HG03469 (cell line): ENCODE results near the gene SLC2A11.
"Not testable (repeated sequence)": the region's sequence is repeated elsewhere in the genome, so short reads cannot be mapped to it uniquely, and the experiment has no call there.

Experiments
- ATAC-seq: cut with Tn5 transposase; IDR thresholded peaks from one replicate; pipeline ENCODE4 v1.9.1; 2021; ENCODE audit warnings: mild to moderate bottlenecking, moderate library complexity, moderate number of reproducible peaks; ENCODE audit not compliant: unreplicated experiment

The SLC2A11 gene

GRCh38 chr22:23903328-23903971 lies 45.8 kb downstream of the SLC2A11 start:
- ATAC-seq: no peak

GRCh38 chr22:23904573-23905254 lies 47.0 kb downstream of the SLC2A11 start:
- ATAC-seq: no peak

- ATAC-seq: no peak
Observed at GRCh38 chr22:23906641-23907040, 49.0 kb downstream of the SLC2A11 start.

GRCh38 chr22:23907423-23907822 lies 49.7 kb downstream of the SLC2A11 start:
- not testable (repeated sequence) for ATAC-seq

GRCh38 chr22:23908587-23909205 lies 51.0 kb downstream of the SLC2A11 start:
- no peak for ATAC-seq

- ATAC-seq: no peak
Observed at GRCh38 chr22:23909296-23909898, 51.7 kb downstream of the SLC2A11 start.

GRCh38 chr22:23910496-23911190 lies 53.0 kb downstream of the SLC2A11 start:
- ATAC-seq: no peak

- ATAC-seq: no peak
Observed at GRCh38 chr22:23911318-23911980, 53.8 kb downstream of the SLC2A11 start.

- ATAC-seq: no peak
Observed at GRCh38 chr22:23912293-23912903, 54.7 kb downstream of the SLC2A11 start.

GRCh38 chr22:23913306-23913660 lies 55.6 kb downstream of the SLC2A11 start:
- ATAC-seq: no peak

GRCh38 chr22:23913661-23914353 lies 56.1 kb downstream of the SLC2A11 start:
- peak; percentile 79 for ATAC-seq

- no peak for ATAC-seq
Observed at GRCh38 chr22:23915290-23915689, 57.6 kb downstream of the SLC2A11 start.

- not testable (repeated sequence) for ATAC-seq
Observed at GRCh38 chr22:23920267-23920611, 62.6 kb downstream of the SLC2A11 start.

- not testable (repeated sequence) for ATAC-seq
Observed at GRCh38 chr22:23921586-23922201, 64.0 kb downstream of the SLC2A11 start.

GRCh38 chr22:23922921-23923320 lies 65.2 kb downstream of the SLC2A11 start:
- no peak for ATAC-seq

- ATAC-seq: no peak
Observed at GRCh38 chr22:23925020-23925606, 67.4 kb downstream of the SLC2A11 start.

GRCh38 chr22:23926561-23926960 lies 68.9 kb downstream of the SLC2A11 start:
- ATAC-seq: no peak
